Thoracic aorta (tissue), 2 donors: Measurements from ENCODE around the gene KRT37. TPM values are rescaled to one million over a fixed set of nuclear protein-coding genes. Genes with fewer than 3 reads are reported as not detected.

Experiments used
- ATAC-seq: fragments of 150-250 bp; one replicate; pipeline ENCODE4 v1.8.0; 2017; ENCODE audit warnings: low read depth; ENCODE audit not compliant: insufficient number of reproducible peaks, low FRiP score
- DNase-seq: peaks from one replicate; pipeline ENCODE4 v3.0.0-alpha.2; 2020; ENCODE audit warnings: low spot score
- H3K27ac ChIP-seq, 2 donors: fragments of 200-600 bp; sonication (generic); 1 replicate in 1 of 2; 2 replicates in 1 of 2; pipeline ENCODE4 v1.5.1; 2016; ENCODE audit warnings: mild to moderate bottlenecking in 2 of 2, moderate library complexity in 2 of 2
- H3K27me3 ChIP-seq: fragments of 200-600 bp; sonication (generic); replicated peaks from 2 replicates; pipeline ENCODE4 v1.6.0; 2016; ENCODE audit warnings: mild to moderate bottlenecking; ENCODE audit not compliant: insufficient read depth
- H3K36me3 ChIP-seq: fragments of 200-600 bp; sonication (generic); one replicate; pipeline ENCODE4 v1.5.1; 2016
- H3K4me1 ChIP-seq, 2 donors: fragments of 200-600 bp; sonication (generic); 1 replicate in 1 of 2; 2 replicates in 1 of 2; pipeline versions ENCODE4 v1.5.1 to v1.6.0; 2016; ENCODE audit warnings: low read depth in 2 of 2, mild to moderate bottlenecking in 1 of 2; ENCODE audit not compliant: control insufficient read depth in 1 of 2
- H3K4me3 ChIP-seq: fragments of 200-600 bp; sonication (generic); 2 replicates; pipeline ENCODE4 v1.5.1; 2016; ENCODE audit warnings: mild to moderate bottlenecking
- H3K9me3 ChIP-seq: fragments of 200-600 bp; sonication (generic); 2 replicates; pipeline ENCODE4 v1.5.1; 2016
- CTCF ChIP-seq: fragments of 200-600 bp; sonication (generic); IDR thresholded peaks from one replicate; pipeline ENCODE4 v1.5.1; 2019; ENCODE audit warnings: antibody characterized with exemption
- total RNA-seq, 2 donors: library from RNA; depleted of rRNA; stranded (reverse); fragments of >200 nt; gene quantifications; one replicate each; pipeline versions ENCODE4 v1.1.0 to v1.2.3, GENCODE V29; 2016

The KRT37 gene
- total RNA-seq, 2 donors from 2014 or later: not detected

- no peaks in the 10 kb centered on the region for H3K9me3 ChIP-seq
- H3K36me3 ChIP-seq: no peaks in the 10 kb centered on the region
- no peaks in the 10 kb centered on the region for H3K27me3 ChIP-seq
- H3K4me1 ChIP-seq: no peaks in the 10 kb centered on the region
- no peak for TF ChIP-seq CTCF
- H3K4me3 ChIP-seq: no peak overlapping the region
- no peak for DNase-seq
- ATAC-seq: no peak
- H3K27ac ChIP-seq: no peak overlapping the region
These were observed 30.9 kb upstream of the KRT37 start for GRCh38 chr17:41455236-41455635.

GRCh38 chr17:41453066-41453465, 28.7 kb upstream of the KRT37 start:
- H3K27ac ChIP-seq: no peak overlapping the region
- no peaks in the 10 kb centered on the region for H3K27me3 ChIP-seq
- DNase-seq (no peak), ATAC-seq (no peak)
- H3K4me3 ChIP-seq: no peak overlapping the region
- no peak for TF ChIP-seq CTCF
- no peaks in the 10 kb centered on the region for H3K9me3 ChIP-seq
- no peaks in the 10 kb centered on the region for H3K4me1 ChIP-seq
- no peaks in the 10 kb centered on the region for H3K36me3 ChIP-seq

GRCh38 chr17:41452281-41452680, 27.9 kb upstream of the KRT37 start:
- TF ChIP-seq CTCF: no peak
- no peaks in the 10 kb centered on the region for H3K27me3 ChIP-seq
- no peaks in the 10 kb centered on the region for H3K9me3 ChIP-seq
- no peaks in the 10 kb centered on the region for H3K36me3 ChIP-seq
- no peaks in the 10 kb centered on the region for H3K4me1 ChIP-seq
- DNase-seq: no peak
- no peak overlapping the region for H3K27ac ChIP-seq
- no peak for ATAC-seq
- no peak overlapping the region for H3K4me3 ChIP-seq

GRCh38 chr17:41451154-41451728, 26.9 kb upstream of the KRT37 start:
- no peaks in the 10 kb centered on the region for H3K9me3 ChIP-seq
- H3K4me3 ChIP-seq: no peak overlapping the region
- H3K27ac ChIP-seq: no peak overlapping the region
- H3K36me3 ChIP-seq: no peaks in the 10 kb centered on the region
- no peaks in the 10 kb centered on the region for H3K4me1 ChIP-seq
- ATAC-seq: no peak
- no peak for DNase-seq
- H3K27me3 ChIP-seq: no peaks in the 10 kb centered on the region
- no peak for TF ChIP-seq CTCF

GRCh38 chr17:41449008-41449407, 24.6 kb upstream of the KRT37 start:
- ATAC-seq (no peak), DNase-seq (no peak)
- no peak for TF ChIP-seq CTCF
- Histone ChIP-seq H3K4me3 (no peak overlapping the region), H3K9me3 (no peaks in the 10 kb centered on the region), H3K27ac (no peak overlapping the region), H3K27me3 (no peaks in the 10 kb centered on the region), H3K36me3 (no peaks in the 10 kb centered on the region), H3K4me1 (no peaks in the 10 kb centered on the region)
